Effector CD8-positive, alpha-beta T cell (primary cell): ENCODE results near the gene ECM1.

Experiments used
- DNase-seq: peaks from one replicate; lab custom pipeline; 2025; lab: John Stamatoyannopoulos, UW

Gene ECM1

DNA sequence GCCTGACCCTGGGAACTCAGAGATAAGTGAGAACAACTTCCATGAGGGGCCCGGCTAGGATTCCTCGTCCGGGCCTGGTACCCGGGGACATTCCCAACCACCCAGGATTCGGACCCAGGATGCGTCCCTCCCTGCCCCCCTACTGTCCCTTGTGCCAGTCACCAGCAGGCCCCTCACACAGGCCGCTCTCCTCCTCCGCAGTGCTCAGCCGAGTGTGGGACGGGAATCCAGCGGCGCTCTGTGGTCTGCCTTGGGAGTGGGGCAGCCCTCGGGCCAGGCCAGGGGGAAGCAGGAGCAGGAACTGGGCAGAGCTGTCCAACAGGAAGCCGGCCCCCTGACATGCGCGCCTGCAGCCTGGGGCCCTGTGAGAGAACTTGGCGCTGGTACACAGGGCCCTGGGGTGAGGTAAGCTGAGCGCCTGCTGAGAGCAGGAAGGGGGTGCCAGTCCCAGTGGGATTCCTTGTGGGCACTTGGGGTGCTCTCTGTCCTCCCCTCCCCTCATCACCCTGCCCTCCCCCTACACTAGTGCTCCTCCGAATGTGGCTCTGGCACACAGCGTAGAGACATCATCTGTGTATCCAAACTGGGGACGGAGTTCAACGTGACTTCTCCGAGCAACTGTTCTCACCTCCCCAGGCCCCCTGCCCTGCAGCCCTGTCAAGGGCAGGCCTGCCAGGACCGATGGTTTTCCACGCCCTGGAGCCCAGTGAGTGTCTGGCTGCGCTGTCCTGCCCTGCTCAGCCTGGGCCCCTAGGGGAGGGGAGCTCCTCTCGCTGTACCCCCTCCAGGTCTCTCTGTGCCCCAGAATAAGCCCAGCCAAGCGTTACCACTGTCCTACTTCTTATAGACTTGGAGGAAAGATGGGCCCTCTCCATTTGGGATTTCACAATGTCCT is 51.1 kb downstream of the ECM1 start:
- DNase-seq = no peak

DNA sequence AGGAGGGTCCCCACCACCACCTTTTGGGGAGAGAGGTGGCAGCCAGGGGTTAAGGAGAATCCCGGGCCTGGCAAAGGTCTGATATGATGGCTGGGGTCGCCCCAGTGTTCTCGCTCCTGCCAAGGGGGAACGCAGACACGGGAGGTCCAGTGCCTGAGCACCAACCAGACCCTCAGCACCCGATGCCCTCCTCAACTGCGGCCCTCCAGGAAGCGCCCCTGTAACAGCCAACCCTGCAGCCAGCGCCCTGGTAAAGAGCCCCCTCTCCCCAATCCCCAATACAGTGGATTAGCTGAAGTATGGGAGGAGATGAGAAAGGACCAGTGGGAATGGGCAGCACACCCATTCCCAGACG is 51.7 kb downstream of the ECM1 start:
- no peak for DNase-seq

DNA sequence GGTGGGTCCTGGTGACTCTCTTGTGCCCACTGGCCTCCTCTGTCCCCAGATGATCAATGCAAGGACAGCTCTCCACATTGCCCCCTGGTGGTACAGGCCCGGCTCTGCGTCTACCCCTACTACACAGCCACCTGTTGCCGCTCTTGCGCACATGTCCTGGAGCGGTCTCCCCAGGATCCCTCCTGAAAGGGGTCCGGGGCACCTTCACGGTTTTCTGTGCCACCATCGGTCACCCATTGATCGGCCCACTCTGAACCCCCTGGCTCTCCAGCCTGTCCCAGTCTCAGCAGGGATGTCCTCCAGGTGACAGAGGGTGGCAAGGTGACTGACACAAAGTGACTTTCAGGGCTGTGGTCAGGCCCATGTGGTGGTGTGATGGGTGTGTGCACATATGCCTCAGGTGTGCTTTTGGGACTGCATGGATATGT is 52.1 kb downstream of the ECM1 start:
- DNase-seq = peak; percentile 55

GRCh38 chr1:150560576-150561253 is 52.8 kb downstream of the ECM1 start:
- DNase-seq = peak; percentile 57

GRCh38 chr1:150561254-150561973 is 53.5 kb downstream of the ECM1 start:
- DNase-seq = peak; percentile 48

DNA sequence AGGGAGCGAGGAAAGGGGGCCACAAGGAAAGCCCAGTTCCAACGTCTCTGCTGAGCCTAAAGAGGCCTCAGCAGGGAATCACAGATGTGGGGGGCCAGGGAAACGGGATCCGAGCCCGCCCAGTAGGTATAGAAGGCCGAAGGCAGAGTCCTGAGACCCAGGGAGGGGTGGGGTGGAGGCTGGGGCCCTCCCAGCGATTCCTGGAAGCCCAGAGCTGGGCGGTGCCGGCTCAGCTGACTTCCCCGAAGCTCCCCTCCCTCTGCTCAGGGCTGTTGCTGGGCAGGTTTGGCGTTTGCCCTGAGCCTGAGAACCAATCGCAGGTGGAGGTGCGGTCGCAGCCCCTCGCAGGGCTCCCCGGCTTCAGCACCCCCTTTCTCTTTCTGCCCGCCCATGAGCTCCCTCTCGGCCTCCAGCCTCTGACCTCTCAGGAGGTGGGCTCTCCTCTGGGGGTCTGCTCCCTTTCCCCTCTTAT is 54.1 kb downstream of the ECM1 start:
- DNase-seq = peak; percentile 72

GRCh38 chr1:150562446-150563339 is 54.8 kb downstream of the ECM1 start:
- peak; percentile 33 for DNase-seq
